ENCODE data around the gene PRM1. TPM values are rescaled to one million over a fixed set of nuclear protein-coding genes. Genes with fewer than 3 reads are reported as not detected.

PRM1 gene
- total and polyA plus RNA-seq, 2 of the 13 experiments (the other 11 are each of a cell fraction or from before 2014, with no cell fraction given): not detected

DNA sequence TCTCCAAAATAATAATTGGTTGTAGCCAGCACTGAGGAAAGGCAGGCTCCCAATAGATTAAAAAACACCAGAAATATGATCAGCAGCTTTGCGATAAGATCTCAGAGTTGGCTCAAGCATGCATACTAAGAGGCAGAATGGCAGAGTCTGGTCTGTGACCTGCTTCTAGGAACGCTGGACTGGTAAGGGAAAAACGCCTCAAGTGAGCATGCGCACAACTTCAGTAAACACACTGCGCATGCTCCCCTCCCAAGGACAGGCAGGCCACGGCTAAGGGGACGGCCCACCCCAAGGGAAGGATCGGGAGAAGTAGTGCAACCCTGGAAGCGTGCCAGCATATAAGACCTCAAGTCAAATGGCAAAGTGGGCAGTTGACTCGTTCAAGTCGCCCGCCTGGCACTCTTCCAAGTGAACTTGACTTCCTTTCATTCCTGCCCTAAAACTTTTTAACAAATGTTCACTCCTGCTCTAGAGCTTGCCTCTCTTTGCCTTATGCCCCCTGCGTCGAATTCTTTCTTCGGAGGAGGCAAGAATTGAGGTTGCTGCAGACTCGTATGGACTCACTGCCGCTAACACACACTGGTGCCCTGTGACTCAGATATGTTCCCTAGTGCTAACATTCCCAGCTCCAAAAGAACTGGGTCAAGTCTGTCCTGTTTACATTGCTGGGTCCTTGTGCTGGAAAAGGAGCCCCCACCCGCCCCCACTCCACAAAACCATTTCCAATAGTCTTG is 22.4 kb upstream of the PRM1 start (continued):
- TF ChIP-seq SKIL (CRISPR knock-in tag; IDR thresholded peaks at IDR 0.05; ENCODE audit: borderline replicate concordance): no peak
- peak; percentile 58; the same call in 1 of the 2 replicates for TF ChIP-seq ZNF451 (CRISPR knock-in tag; IDR thresholded peaks at IDR 0.05)
- no peak for TF ChIP-seq CBX1 (IDR thresholded peaks at IDR 0.05; ENCODE audit: low read depth)
- no peak for TF ChIP-seq ISL2 (CRISPR knock-in tag; IDR thresholded peaks at IDR 0.05)
- no peak for TF ChIP-seq ZNF775 (CRISPR knock-in tag; IDR thresholded peaks at IDR 0.05; ENCODE audit: borderline replicate concordance)
- no peak for TF ChIP-seq ZBED4 (CRISPR knock-in tag; IDR thresholded peaks at IDR 0.05; ENCODE audit: borderline replicate concordance)
- no peak for TF ChIP-seq EED (CRISPR knock-in tag; IDR thresholded peaks at IDR 0.05)
- TF ChIP-seq, protein P1, sequence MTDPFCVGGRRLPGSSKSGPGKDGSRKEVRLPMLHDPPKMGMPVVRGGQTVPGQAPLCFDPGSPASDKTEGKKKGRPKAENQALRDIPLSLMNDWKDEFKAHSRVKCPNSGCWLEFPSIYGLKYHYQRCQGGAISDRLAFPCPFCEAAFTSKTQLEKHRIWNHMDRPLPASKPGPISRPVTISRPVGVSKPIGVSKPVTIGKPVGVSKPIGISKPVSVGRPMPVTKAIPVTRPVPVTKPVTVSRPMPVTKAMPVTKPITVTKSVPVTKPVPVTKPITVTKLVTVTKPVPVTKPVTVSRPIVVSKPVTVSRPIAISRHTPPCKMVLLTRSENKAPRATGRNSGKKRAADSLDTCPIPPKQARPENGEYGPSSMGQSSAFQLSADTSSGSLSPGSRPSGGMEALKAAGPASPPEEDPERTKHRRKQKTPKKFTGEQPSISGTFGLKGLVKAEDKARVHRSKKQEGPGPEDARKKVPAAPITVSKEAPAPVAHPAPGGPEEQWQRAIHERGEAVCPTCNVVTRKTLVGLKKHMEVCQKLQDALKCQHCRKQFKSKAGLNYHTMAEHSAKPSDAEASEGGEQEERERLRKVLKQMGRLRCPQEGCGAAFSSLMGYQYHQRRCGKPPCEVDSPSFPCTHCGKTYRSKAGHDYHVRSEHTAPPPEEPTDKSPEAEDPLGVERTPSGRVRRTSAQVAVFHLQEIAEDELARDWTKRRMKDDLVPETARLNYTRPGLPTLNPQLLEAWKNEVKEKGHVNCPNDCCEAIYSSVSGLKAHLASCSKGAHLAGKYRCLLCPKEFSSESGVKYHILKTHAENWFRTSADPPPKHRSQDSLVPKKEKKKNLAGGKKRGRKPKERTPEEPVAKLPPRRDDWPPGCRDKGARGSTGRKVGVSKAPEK (CRISPR knock-in tag; IDR thresholded peaks at IDR 0.05; ENCODE audit: borderline replicate concordance): no peak
- no peak for TF ChIP-seq MAF1 (CRISPR knock-in tag; IDR thresholded peaks at IDR 0.05; ENCODE audit: borderline replicate concordance)
- TF ChIP-seq SMAD1 (CRISPR knock-in tag; IDR thresholded peaks at IDR 0.05; ENCODE audit: borderline replicate concordance, low read depth): no peak
- TF ChIP-seq FIP1L1 (IDR thresholded peaks at IDR 0.05; ENCODE audit: borderline replicate concordance, insufficient read depth, low read depth, low read length): no peak
- no peak for TF ChIP-seq ZBTB37 (CRISPR knock-in tag; IDR thresholded peaks at IDR 0.05)
- no peak for TF ChIP-seq MXD3 (CRISPR knock-in tag; IDR thresholded peaks at IDR 0.05)
- TF ChIP-seq SNAPC2 (CRISPR knock-in tag; IDR thresholded peaks at IDR 0.05): no peak
- TF ChIP-seq BORCS8-MEF2B (CRISPR knock-in tag; IDR thresholded peaks at IDR 0.05): no peak
